Measurements from ENCODE around the gene PDZRN3. TPM values are rescaled to one million over a fixed set of nuclear protein-coding genes. Genes with fewer than 3 reads are reported as not detected.

Gene PDZRN3
- total RNA-seq, 1 donor from 2014 or later: 19.8 TPM

GRCh38 chr3:73361591-73361990, 263.1 kb downstream of the PDZRN3 start:
- DNase-seq (ENCODE audit: low read depth) (no peak), FAIRE-seq (no peak)
- H3K9me3 Mint-ChIP-seq (ENCODE audit: unreplicated experiment): peaks cover 7% of the 10 kb centered on the region
- no peaks in the 10 kb centered on the region for H3K9me3 ChIP-seq (ENCODE audit: insufficient read depth, low read depth, low read length)
- H3K4me3 ChIP-seq (ENCODE audit: insufficient read depth, low read depth, low read length): no peak overlapping the region
- H3K79me2 ChIP-seq (ENCODE audit: insufficient read depth, low read length): no peaks in the 10 kb centered on the region
- no peaks in the 10 kb centered on the region for H3K4me1 ChIP-seq (ENCODE audit: insufficient read depth, low read length)
- H3K27me3 ChIP-seq (ENCODE audit: insufficient read depth, low read length): no peaks in the 10 kb centered on the region
- H4K20me1 ChIP-seq (ENCODE audit: insufficient read depth, low read length): no peaks in the 10 kb centered on the region
- H3K36me3 Mint-ChIP-seq (ENCODE audit: low read depth, unreplicated experiment): peaks cover 2% of the 10 kb centered on the region
- H3K4me2 ChIP-seq (ENCODE audit: low read length): no peak overlapping the region
- H3K9ac ChIP-seq (ENCODE audit: low read length): no peak overlapping the region
- no peaks in the 10 kb centered on the region for H3K4me1 Mint-ChIP-seq (ENCODE audit: low read depth, unreplicated experiment)
- no peak overlapping the region for H3K27ac ChIP-seq (ENCODE audit: low read depth, low read length)
- no peak overlapping the region for H3K4me3 Mint-ChIP-seq (ENCODE audit: unreplicated experiment)
- H2AFZ ChIP-seq (ENCODE audit: low read depth, low read length): no peak overlapping the region
- TF ChIP-seq, protein P1, sequence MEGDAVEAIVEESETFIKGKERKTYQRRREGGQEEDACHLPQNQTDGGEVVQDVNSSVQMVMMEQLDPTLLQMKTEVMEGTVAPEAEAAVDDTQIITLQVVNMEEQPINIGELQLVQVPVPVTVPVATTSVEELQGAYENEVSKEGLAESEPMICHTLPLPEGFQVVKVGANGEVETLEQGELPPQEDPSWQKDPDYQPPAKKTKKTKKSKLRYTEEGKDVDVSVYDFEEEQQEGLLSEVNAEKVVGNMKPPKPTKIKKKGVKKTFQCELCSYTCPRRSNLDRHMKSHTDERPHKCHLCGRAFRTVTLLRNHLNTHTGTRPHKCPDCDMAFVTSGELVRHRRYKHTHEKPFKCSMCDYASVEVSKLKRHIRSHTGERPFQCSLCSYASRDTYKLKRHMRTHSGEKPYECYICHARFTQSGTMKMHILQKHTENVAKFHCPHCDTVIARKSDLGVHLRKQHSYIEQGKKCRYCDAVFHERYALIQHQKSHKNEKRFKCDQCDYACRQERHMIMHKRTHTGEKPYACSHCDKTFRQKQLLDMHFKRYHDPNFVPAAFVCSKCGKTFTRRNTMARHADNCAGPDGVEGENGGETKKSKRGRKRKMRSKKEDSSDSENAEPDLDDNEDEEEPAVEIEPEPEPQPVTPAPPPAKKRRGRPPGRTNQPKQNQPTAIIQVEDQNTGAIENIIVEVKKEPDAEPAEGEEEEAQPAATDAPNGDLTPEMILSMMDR (IDR thresholded peaks at IDR 0.05; ENCODE audit: insufficient read depth, low read depth, low read length): no peak
- TF ChIP-seq EZH2 (IDR thresholded peaks at IDR 0.05; ENCODE audit: insufficient read depth, low read length): no peak
- H3K27me3 Mint-ChIP-seq (ENCODE audit: low read depth, unreplicated experiment): no peaks in the 10 kb centered on the region
- no peak overlapping the region for H3K27ac Mint-ChIP-seq (ENCODE audit: unreplicated experiment)
- H3K36me3 ChIP-seq (ENCODE audit: insufficient read depth, low read length): no peaks in the 10 kb centered on the region

- no peaks in the 10 kb centered on the region for H3K36me3 ChIP-seq (ENCODE audit: insufficient read depth, low read length)
- FAIRE-seq: peak; percentile 20
- peaks cover 23% of the 10 kb centered on the region for H3K27me3 Mint-ChIP-seq (ENCODE audit: low read depth, unreplicated experiment)
These were observed 271.0 kb downstream of the PDZRN3 start for GRCh38 chr3:73353649-73354217.

More at GRCh38 chr3:73353649-73354217, 271.0 kb downstream of the PDZRN3 start:
- Histone ChIP-seq H3K4me1 (ENCODE audit: insufficient read depth, low read length) (no peaks in the 10 kb centered on the region), H4K20me1 (ENCODE audit: insufficient read depth, low read length) (no peaks in the 10 kb centered on the region), H3K27me3 (ENCODE audit: insufficient read depth, low read length) (no peaks in the 10 kb centered on the region), H2AFZ (ENCODE audit: low read depth, low read length) (no peak overlapping the region), H3K27ac (ENCODE audit: low read depth, low read length) (no peak overlapping the region), H3K79me2 (ENCODE audit: insufficient read depth, low read length) (no peaks in the 10 kb centered on the region), H3K9ac (ENCODE audit: low read length) (no peak overlapping the region), H3K4me3 (ENCODE audit: insufficient read depth, low read depth, low read length) (no peak overlapping the region), H3K9me3 (ENCODE audit: insufficient read depth, low read depth, low read length) (no peaks in the 10 kb centered on the region), H3K4me2 (ENCODE audit: low read length) (no peak overlapping the region)
- no peak overlapping the region for H3K4me3 Mint-ChIP-seq (ENCODE audit: unreplicated experiment)
- no peaks in the 10 kb centered on the region for H3K36me3 Mint-ChIP-seq (ENCODE audit: low read depth, unreplicated experiment)
- H3K27ac Mint-ChIP-seq (ENCODE audit: unreplicated experiment): peak overlapping the region; percentile 58
- peak; percentile 31 for DNase-seq (ENCODE audit: low read depth)
- no peak for TF ChIP-seq EZH2 (IDR thresholded peaks at IDR 0.05; ENCODE audit: insufficient read depth, low read length)
- TF ChIP-seq, protein P1 (IDR thresholded peaks at IDR 0.05; ENCODE audit: insufficient read depth, low read depth, low read length): no peak
- no peaks in the 10 kb centered on the region for H3K9me3 Mint-ChIP-seq (ENCODE audit: unreplicated experiment)
- peaks cover 5% of the 10 kb centered on the region for H3K4me1 Mint-ChIP-seq (ENCODE audit: low read depth, unreplicated experiment)

All from astrocyte (in vitro differentiated cells and primary cell).